GM18498 (cell line): ENCODE data around the gene DHRS1.

Experiments
- ATAC-seq: cut with Tn5 transposase; IDR thresholded peaks from one replicate; pipeline ENCODE4 v1.9.1; 2021; ENCODE audit warnings: mild to moderate bottlenecking, moderate library complexity; ENCODE audit not compliant: unreplicated experiment

Gene DHRS1

GRCh38 chr14:24286996-24287395 lies 12.6 kb downstream of the DHRS1 start:
- no peak for ATAC-seq

GRCh38 chr14:24285351-24285750 lies 14.2 kb downstream of the DHRS1 start:
- ATAC-seq: no peak

- ATAC-seq: no peak
Measured at GRCh38 chr14:24284501-24285035, 15.0 kb downstream of the DHRS1 start.

GRCh38 chr14:24283796-24284460 lies 15.7 kb downstream of the DHRS1 start:
- ATAC-seq: no peak

GRCh38 chr14:24282736-24283135 lies 16.8 kb downstream of the DHRS1 start:
- ATAC-seq: no peak

- no peak for ATAC-seq
Measured at GRCh38 chr14:24281636-24282035, 17.9 kb downstream of the DHRS1 start.

- no peak for ATAC-seq
Measured at GRCh38 chr14:24280797-24281460, 18.7 kb downstream of the DHRS1 start.

GRCh38 chr14:24279301-24280186 lies 20.0 kb downstream of the DHRS1 start:
- ATAC-seq: peak; percentile 66

GRCh38 chr14:24278424-24278823 lies 21.2 kb downstream of the DHRS1 start:
- no peak for ATAC-seq

GRCh38 chr14:24277606-24278321 lies 21.8 kb downstream of the DHRS1 start:
- ATAC-seq: no peak

- ATAC-seq: no peak
Measured at GRCh38 chr14:24277071-24277470, 22.5 kb downstream of the DHRS1 start.

GRCh38 chr14:24274101-24274543 lies 25.5 kb downstream of the DHRS1 start:
- ATAC-seq: peak; percentile 40

- no peak for ATAC-seq
Measured at GRCh38 chr14:24273422-24273998, 26.1 kb downstream of the DHRS1 start.

- no peak for ATAC-seq
Measured at GRCh38 chr14:24272467-24272866, 27.1 kb downstream of the DHRS1 start.

GRCh38 chr14:24271834-24272263 lies 27.7 kb downstream of the DHRS1 start:
- ATAC-seq: no peak

- peak; percentile 90 for ATAC-seq
Measured at GRCh38 chr14:24271134-24271833, 28.3 kb downstream of the DHRS1 start, which contains the start of gene RABGGTA. RABGGTA (minus strand) TSS chr14:24271597; CDS start chr14:24271115, 482 bp downstream.

- no peak for ATAC-seq
Measured at GRCh38 chr14:24270537-24271133, 28.9 kb downstream of the DHRS1 start.

- ATAC-seq: no peak
Measured at GRCh38 chr14:24269910-24270536, 29.6 kb downstream of the DHRS1 start.

GRCh38 chr14:24269368-24269767 lies 30.2 kb downstream of the DHRS1 start:
- no peak for ATAC-seq
